Mammary microvascular endothelial cell (primary cell): ENCODE measurements around the gene PTTG1. TPM values are rescaled to one million over a fixed set of nuclear protein-coding genes. Genes with fewer than 3 reads are reported as not detected.

ENCODE experiments used
- total RNA-seq: library from RNA; depleted of rRNA; stranded (reverse); fragments of >200 nt; gene quantifications from 2 replicates; pipeline ENCODE4 v1.2.3, GENCODE V29; 2015

Gene PTTG1
- 204 and 249 TPM in 2 replicates for total RNA-seq

DNA sequence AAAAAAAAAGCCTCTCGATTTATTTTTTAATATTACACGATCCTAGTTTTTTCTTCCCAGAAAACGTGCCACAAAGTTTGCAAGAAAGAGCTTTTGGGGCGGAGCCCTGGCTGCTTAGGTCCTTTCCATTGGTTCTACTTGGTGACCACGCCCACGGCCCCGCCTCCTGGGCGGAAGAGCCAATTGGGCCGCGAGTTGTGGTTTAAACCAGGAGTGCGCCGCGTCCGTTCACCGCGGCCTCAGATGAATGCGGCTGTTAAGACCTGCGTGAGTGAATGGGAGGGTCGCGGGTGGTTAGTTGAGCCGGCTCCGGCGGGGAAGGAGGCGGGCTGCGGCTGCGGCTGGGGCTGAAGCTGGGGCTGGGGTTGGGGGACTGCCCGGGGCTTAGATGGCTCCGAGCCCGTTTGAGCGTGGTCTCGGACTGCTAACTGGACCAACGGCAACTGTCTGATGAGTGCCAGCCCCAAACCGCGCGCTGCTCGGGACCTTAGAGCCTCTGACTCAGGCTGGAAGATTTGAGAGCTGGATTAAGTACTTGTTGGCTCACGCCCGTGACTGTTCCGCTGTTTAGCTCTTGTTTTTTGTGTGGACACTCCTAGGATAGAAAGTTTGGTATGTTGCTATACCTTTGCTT is at the start of gene PTTG1:
PTTG1 (plus strand) TSS at position 231 of the 634 bp plus-strand sequence. CDS start 458 bp downstream, outside the sequence.

DNA sequence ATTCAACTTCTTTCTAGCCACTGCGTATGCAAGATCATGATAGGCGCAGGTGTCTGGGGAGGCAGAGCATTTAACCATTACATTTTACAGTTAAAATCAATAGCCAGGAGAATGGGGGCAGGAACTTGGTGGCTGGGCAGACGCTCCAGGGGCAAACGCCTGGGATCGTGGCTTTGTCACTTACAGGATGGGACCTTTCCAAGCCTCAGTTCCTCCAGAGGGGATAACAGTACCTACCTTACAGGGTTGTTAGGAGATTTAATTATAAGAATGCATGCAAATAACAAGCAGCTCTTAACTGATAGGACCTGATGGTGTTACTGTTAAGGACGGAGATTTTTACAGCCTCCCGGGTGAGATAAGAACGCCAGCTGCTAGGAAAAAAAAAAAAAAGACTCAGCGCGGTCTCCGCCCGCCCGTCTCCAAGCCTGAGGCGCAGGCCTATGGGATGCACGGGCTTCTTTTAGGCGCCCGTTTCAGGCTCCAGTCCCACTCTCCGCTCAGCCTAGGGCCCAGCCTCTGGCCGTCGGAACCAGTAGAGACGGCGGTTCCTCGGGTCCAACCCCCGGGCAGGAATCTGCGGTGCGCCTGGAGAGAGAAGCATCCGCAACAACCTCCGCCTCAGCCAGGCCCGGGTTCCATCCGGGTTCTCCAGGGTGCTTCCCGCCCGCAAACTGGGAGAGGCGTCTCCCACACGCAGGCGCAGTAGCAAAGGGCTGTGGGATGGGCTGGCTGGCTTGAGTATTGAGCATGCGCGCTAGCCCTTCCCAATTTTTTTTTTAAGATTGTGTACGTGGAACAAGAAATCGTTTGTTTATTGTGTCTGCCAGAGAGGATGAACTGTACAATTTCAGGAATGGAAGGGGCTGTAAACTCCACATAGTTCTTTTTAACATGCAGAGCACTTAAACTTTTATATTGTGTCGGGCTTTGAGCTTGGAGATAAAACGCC is 22.0 kb upstream of the PTTG1 start, which contains the start of gene FAM200C:
FAM200C (minus strand) TSS at position 653 of the 952 bp plus-strand sequence. CDS start 4,564 bp downstream, outside the sequence.

DNA sequence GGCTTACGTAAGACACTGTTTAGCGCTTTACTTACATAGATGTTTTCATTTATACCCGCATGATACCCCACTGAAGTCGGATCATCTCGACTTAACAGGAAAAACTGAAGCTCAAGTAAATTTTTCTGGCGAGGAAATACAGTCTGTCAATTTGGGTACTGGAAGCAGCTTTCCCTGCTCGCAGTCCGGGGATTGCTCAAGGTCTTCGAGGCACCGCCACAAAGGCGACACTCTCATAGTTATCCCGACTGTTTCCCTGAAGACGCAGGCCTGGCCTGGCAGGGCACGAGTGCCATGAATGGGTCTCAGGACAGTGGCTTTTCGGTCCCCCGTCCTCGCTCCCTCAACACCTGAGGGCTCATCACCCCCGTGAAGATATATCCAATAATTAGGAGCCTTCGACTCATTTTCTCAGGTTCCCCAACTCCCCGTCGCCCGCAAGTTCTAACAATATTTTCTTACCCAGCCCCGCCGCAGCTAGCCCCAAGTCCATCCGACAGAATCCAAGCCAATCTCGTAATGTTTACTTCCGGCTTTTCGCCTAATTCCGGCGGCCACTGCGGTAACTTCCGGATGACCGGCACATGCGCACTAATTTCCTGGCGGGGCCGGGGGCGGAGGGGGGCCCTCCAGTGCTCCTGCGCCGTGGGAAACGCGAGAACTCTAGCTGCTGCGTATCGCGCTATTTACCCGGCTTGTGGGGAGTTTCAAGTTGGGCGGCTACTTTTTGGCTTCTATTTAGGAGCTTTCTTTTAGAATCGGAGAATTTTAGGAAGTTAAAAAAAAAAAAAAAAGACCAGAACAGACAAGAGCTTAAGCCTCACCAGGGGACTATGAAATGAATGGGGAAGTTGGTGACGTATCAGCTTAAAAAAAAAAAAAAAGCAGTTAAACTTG is 2.8 kb upstream of the PTTG1 start, which contains the start of gene SLU7:
SLU7 (minus strand) TSS at position 521 of the 897 bp plus-strand sequence. CDS start 3,787 bp downstream, outside the sequence.

Other genes starting within 250 kb of the PTTG1 start
- gene FABP6, start 192.3 kb upstream of the PTTG1 start, total RNA-seq = not detected in 2 replicates
- gene CCNJL, start 109.3 kb upstream of the PTTG1 start, total RNA-seq = 4.9 and 5.6 TPM in 2 replicates
- 0.07 and 0.20 TPM in 2 replicates for gene C1QTNF2, start 51.2 kb upstream of the PTTG1 start, total RNA-seq
- gene FAM200C, start 21.8 kb upstream of the PTTG1 start, total RNA-seq = 2.3 and 4.3 TPM in 2 replicates
- 34.7 and 41.4 TPM in 2 replicates for gene SLU7, start 2.8 kb upstream of the PTTG1 start, total RNA-seq